GM23248 (cell line): Measurements from ENCODE around the gene KDELR1. TPM values are rescaled to one million over a fixed set of nuclear protein-coding genes. Genes with fewer than 3 reads are reported as not detected.
A peak's percentile ranks its signal among the peaks of the same experiment; 100 is the strongest.

Experiments
- DNase-seq: peaks from one replicate; pipeline ENCODE4 v3.0.0-alpha.2; 2015
- H2AFZ ChIP-seq: fragments of 200-600 bp; sonication (generic); 2 replicates; pipeline ENCODE4 v1.6.1; 2016; ENCODE audit warnings: antibody characterized with exemption
- H3F3A ChIP-seq: fragments of 200-600 bp; sonication (generic); 2 replicates; pipeline ENCODE4 v1.6.1; 2016; ENCODE audit warnings: mild to moderate bottlenecking, antibody characterized with exemption, mixed run types; ENCODE audit not compliant: insufficient read depth
- H3K27ac ChIP-seq: fragments of 200-600 bp; sonication (generic); 2 replicates; pipeline ENCODE4 v1.5.1; 2016; ENCODE audit warnings: mild to moderate bottlenecking
- H3K27me3 ChIP-seq: fragments of 200-600 bp; sonication (generic); replicated peaks from 2 replicates; pipeline ENCODE4 v1.6.1; 2016; ENCODE audit warnings: mild to moderate bottlenecking; ENCODE audit not compliant: insufficient read depth
- H3K36me3 ChIP-seq: fragments of 200-600 bp; sonication (generic); 2 replicates; pipeline ENCODE4 v1.6.1; 2016; ENCODE audit warnings: low read depth, mild to moderate bottlenecking
- H3K4me1 ChIP-seq: fragments of 200-600 bp; sonication (generic); 2 replicates; pipeline ENCODE4 v1.6.1; 2016; ENCODE audit warnings: mild to moderate bottlenecking; ENCODE audit not compliant: insufficient read depth
- H3K4me2 ChIP-seq: fragments of 200-600 bp; sonication (generic); one replicate; pipeline ENCODE4 v1.6.1; 2016; ENCODE audit warnings: mild to moderate bottlenecking; ENCODE audit not compliant: unreplicated experiment
- H3K4me3 ChIP-seq: fragments of 200-600 bp; sonication (generic); 2 replicates; pipeline ENCODE4 v1.5.1; 2016; ENCODE audit warnings: mild to moderate bottlenecking
- H3K79me2 ChIP-seq: fragments of 200-600 bp; sonication (generic); 2 replicates; pipeline ENCODE4 v1.6.1; 2016; ENCODE audit warnings: mild to moderate bottlenecking; ENCODE audit not compliant: insufficient read depth
- H3K9ac ChIP-seq: fragments of 200-600 bp; sonication (generic); 2 replicates; pipeline ENCODE4 v1.6.1; 2016; ENCODE audit warnings: mild to moderate bottlenecking
- H3K9me2 ChIP-seq: fragments of 200-600 bp; sonication (generic); 2 replicates; pipeline ENCODE4 v1.6.1; 2016; ENCODE audit warnings: mixed run types, mild to moderate bottlenecking, moderate library complexity; ENCODE audit not compliant: insufficient read depth
- H3K9me3 ChIP-seq: fragments of 200-600 bp; sonication (generic); one replicate; pipeline ENCODE4 v1.6.1; 2017; ENCODE audit warnings: low read depth
- H4K20me1 ChIP-seq: fragments of 200-600 bp; sonication (generic); 2 replicates; pipeline ENCODE4 v1.6.0; 2016; ENCODE audit not compliant: insufficient read depth
- EZH2 ChIP-seq: fragments of 200-600 bp; sonication (generic); IDR thresholded peaks from 2 replicates; pipeline ENCODE4 v1.6.1; 2018; ENCODE audit warnings: antibody characterized with exemption, mild to moderate bottlenecking; ENCODE audit not compliant: insufficient read depth, poor library complexity, severe bottlenecking
- EZH2phosphoT487 ChIP-seq: fragments of 200-600 bp; sonication (generic); IDR thresholded peaks from 2 replicates; pipeline ENCODE4 v1.6.1; 2018; ENCODE audit warnings: antibody characterized with exemption, moderate library complexity, mild to moderate bottlenecking, low read depth; ENCODE audit not compliant: insufficient read depth
- WGBS, 2 experiments: methylation state at CpG; one replicate each; pipeline ENCODE4 v1.1.6; 2015 to 2017; ENCODE audit warnings: low lambda C conversion rate in 2 of 2, low coverage in 1 of 2; ENCODE audit errors: missing lambda C conversion rate in 2 of 2; 5-methylcytosine and 5-hydroxymethylcytosine counted together
- in situ Hi-C: fragments of 300-500 bp; cut with MboI; formaldehyde crosslinking; loops from 2 replicates; pipeline ENCODE4 v1.15.0; 2020
- polyA plus RNA-seq: library from polyadenylated mRNA; unstranded; fragments of >200 nt; fragmentation: Nextera tagmentation; extraction: Ambion mirVana; gene quantifications from 2 replicates; pipeline ENCODE4 v1.2.1, GENCODE V29; 2016
- total RNA-seq: library from RNA; depleted of rRNA; stranded (reverse); fragments of >200 nt; shearing (Covaris generic); gene quantifications from 2 replicates; pipeline ENCODE4 v1.2.3, GENCODE V29; 2014

KDELR1 gene
- total and polyA plus RNA-seq, 2 experiments from 2014 or later = 170 to 231 TPM

DNA sequence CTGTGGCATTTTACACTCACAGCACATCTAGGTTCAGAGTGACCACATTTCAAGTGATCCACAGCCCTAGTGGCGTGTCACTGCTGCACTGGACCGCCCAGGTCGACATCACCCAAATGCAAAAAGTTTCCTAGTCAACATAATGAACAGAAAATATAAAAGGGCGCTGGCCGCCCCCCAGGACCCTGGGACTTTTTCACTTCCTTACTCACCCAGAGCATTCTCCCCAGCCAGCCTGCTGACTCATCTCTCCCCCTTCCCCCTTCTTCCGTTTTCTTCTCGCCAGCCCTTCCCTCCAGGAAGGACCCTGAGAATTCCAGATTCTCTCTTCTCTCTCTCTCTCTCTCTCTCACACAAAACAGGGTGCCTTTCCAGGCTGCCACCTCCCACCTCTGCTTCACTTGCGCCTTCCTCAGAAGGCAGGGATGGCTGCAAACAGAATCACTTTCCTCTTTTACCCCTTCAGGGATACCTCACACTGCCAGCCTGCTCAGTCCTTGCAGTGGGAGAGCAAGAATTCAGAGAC, 33.4 kb upstream of the KDELR1 start:
- 58 to 70% methylated on average over 8 of the region's 8 CpGs for WGBS, 2 experiments
- Histone ChIP-seq H3K4me1 (0 out of 2 replicates have a peak, but pooled peaks cover 5% of the 10 kb centered on the region), H3K4me3 (no peak overlapping the region), H3K9ac (no peak overlapping the region), H4K20me1 (no peaks in the 10 kb centered on the region), H3K79me2 (no peaks in the 10 kb centered on the region), H3K9me3 (no peaks in the 10 kb centered on the region), H3K4me2 (peak overlapping the region; percentile 36), H3K36me3 (no peaks in the 10 kb centered on the region), H2AFZ (peak overlapping the region; percentile 66), H3K27me3 (no peaks in the 10 kb centered on the region), H3K9me2 (no peaks in the 10 kb centered on the region), H3K27ac (no peak overlapping the region), H3F3A (no peaks in the 10 kb centered on the region)
- TF ChIP-seq EZH2phosphoT487 (no peak), EZH2 (no peak)
- in situ Hi-C loops = no loop called here
- DNase-seq = peak; percentile 49

DNA sequence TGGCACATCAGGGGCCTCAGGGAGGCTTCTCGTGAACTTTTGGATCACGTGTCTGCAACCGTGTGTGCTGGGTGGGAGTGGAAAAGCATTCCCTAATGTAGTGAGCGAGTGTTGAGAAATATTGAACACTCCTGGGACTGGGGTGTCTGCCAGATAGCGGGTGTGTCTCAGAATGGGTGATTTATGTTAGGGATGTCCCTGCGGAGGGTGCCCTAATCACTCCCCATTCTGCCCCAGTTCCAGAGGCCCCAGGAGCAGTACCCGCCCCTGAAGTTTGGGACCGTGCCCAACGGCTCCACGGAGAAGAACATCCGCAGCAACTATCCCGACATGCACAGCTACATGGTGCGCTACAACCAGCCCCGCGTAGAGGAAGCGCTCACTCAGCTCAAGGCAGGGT, 30.2 kb upstream of the KDELR1 start:
- H3F3A ChIP-seq = no peaks in the 10 kb centered on the region
- no peak overlapping the region for H3K4me3 ChIP-seq
- no peaks in the 10 kb centered on the region for H4K20me1 ChIP-seq
- no peak for TF ChIP-seq EZH2phosphoT487
- no peak for TF ChIP-seq EZH2
- no peaks in the 10 kb centered on the region for H3K79me2 ChIP-seq
- 0 out of 2 replicates have a peak, but pooled peaks cover 5% of the 10 kb centered on the region for H3K4me1 ChIP-seq
- no peak overlapping the region for H3K9ac ChIP-seq
- no peaks in the 10 kb centered on the region for H3K27me3 ChIP-seq
- H3K9me3 ChIP-seq = no peaks in the 10 kb centered on the region
- H3K9me2 ChIP-seq = no peaks in the 10 kb centered on the region
- H2AFZ ChIP-seq = no peak overlapping the region
- H3K4me2 ChIP-seq = no peak overlapping the region
- no peak overlapping the region for H3K27ac ChIP-seq
- in situ Hi-C loops = no loop called here
- DNase-seq = peak; percentile 45
- no peaks in the 10 kb centered on the region for H3K36me3 ChIP-seq
- 52 to 59% methylated on average over 15 to 16 of the region's 16 CpGs for WGBS, 2 experiments

DNA sequence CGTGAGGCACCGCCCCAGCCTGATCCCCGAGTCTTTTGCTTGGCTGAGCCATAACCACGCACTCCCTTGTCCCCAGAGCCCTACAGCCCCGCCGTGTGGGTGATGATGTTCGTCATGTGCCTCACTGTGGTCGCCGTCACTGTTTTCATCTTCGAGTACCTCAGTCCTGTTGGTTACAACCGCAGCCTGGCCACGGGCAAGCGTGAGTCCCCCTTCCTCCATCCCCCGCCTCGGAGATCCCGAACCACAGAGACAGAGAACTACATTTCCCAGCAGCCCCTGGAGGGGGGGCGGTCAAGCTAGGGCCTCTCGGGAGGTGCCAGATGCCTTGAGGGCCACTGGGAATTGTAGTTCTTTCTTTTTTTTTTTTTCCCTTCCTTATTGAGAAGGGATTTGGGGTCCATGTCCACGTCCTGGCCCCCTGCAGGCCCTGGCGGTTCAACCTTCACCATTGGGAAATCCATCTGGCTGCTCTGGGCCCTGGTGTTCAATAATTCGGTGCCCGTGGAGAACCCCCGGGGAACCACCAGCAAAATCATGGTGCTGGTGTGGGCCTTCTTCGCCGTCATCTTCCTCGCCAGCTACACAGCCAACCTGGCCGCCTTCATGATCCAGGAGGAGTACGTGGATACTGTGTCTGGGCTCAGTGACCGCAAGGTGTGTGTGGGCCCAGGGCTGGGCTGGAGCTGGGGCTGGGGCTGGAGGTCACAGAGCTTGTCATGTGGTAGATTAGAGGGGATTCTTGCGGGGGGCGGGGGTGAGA, 28.0 kb upstream of the KDELR1 start:
- no peak overlapping the region for H3K4me2 ChIP-seq
- in situ Hi-C loops = no loop called here

GRCh38 chr19:48418317-48419064, 27.1 kb upstream of the KDELR1 start:
- H3K79me2 ChIP-seq = no peaks in the 10 kb centered on the region
- in situ Hi-C loops = no loop called here
- peak; percentile 65 for DNase-seq
- no peaks in the 10 kb centered on the region for H3K9me2 ChIP-seq
- WGBS, 2 experiments = 78 to 82% methylated on average over 4 to 6 of the region's 6 CpGs
- H3K9ac ChIP-seq = no peak overlapping the region
- H3K36me3 ChIP-seq = no peaks in the 10 kb centered on the region
- no peaks in the 10 kb centered on the region for H3K9me3 ChIP-seq
- TF ChIP-seq EZH2phosphoT487 (no peak), EZH2 (no peak)
- no peaks in the 10 kb centered on the region for H3F3A ChIP-seq
- no peak overlapping the region for H3K27ac ChIP-seq
- H3K27me3 ChIP-seq = no peaks in the 10 kb centered on the region
- H3K4me2 ChIP-seq = no peak overlapping the region
- no peak overlapping the region for H3K4me3 ChIP-seq
- no peaks in the 10 kb centered on the region for H4K20me1 ChIP-seq
- no peak overlapping the region; the same call in 1 of the 2 replicates for H2AFZ ChIP-seq
- H3K4me1 ChIP-seq = peaks cover 10% of the 10 kb centered on the region; the same call in 1 of the 2 replicates

More for the DNA sequence above, 28.0 kb upstream of the KDELR1 start:
- Histone ChIP-seq H3K27ac (no peak overlapping the region), H3K36me3 (no peaks in the 10 kb centered on the region), H3K27me3 (no peaks in the 10 kb centered on the region), H4K20me1 (no peaks in the 10 kb centered on the region), H3K4me1 (peaks cover 1% of the 10 kb centered on the region; the same call in 1 of the 2 replicates), H3K9ac (no peak overlapping the region), H2AFZ (no peak overlapping the region; the same call in 1 of the 2 replicates), H3K4me3 (no peak overlapping the region), H3K79me2 (no peaks in the 10 kb centered on the region), H3K9me3 (no peaks in the 10 kb centered on the region), H3F3A (no peaks in the 10 kb centered on the region), H3K9me2 (no peaks in the 10 kb centered on the region)
- no peak for TF ChIP-seq EZH2phosphoT487
- TF ChIP-seq EZH2 = no peak
- 75 to 78% methylated on average over 28 to 31 of the region's 31 CpGs for WGBS, 2 experiments
- peak; percentile 67 for DNase-seq
